HG02763 (cell line): ENCODE measurements around the gene OTOG.

Experiments
- ATAC-seq: cut with Tn5 transposase; IDR thresholded peaks from one replicate; pipeline ENCODE4 v1.9.1; 2021; ENCODE audit warnings: mild to moderate bottlenecking, moderate library complexity; ENCODE audit not compliant: unreplicated experiment

OTOG gene

GRCh38 chr11:17581036-17581731 lies 34.1 kb downstream of the OTOG start:
- ATAC-seq: no peak

GRCh38 chr11:17581732-17582053 lies 34.6 kb downstream of the OTOG start:
- no peak for ATAC-seq

DNA sequence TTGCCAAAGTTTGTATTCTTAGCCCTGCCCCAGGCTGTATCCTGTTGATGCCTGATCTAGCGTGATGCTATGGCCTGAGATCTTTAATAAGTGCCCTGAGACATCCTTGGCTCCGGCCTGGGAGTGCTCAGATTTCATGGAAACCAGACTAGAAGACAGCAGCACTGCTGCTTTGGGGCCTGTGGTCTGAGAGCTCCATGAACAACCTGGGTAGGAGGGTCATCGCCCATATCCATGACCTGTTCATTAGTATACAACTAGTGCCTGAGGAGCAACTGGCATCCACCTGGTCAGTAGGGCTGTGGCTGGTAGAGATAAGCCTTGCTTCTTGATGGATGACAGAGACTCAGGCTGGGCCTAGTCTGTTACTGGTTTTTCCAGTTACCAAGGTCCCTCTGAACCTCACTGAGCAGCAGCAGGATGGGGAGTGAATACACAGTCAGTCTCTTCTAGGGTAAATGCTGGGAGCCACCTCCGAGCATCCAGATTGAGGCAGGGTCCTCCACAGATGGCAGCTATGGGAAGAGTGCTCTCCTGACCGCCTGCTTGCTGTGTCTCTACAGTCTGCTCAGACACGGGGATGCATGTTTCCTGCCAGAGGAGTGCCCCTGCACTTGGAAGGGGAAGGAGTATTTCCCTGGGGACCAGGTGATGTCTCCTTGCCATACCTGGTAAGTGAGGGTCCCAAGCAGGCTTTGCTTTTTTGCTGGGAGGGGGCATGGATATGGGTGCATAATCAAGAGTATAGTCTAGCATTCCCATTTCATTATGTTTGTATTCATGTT lies 39.0 kb downstream of the OTOG start:
- ATAC-seq: no peak

DNA sequence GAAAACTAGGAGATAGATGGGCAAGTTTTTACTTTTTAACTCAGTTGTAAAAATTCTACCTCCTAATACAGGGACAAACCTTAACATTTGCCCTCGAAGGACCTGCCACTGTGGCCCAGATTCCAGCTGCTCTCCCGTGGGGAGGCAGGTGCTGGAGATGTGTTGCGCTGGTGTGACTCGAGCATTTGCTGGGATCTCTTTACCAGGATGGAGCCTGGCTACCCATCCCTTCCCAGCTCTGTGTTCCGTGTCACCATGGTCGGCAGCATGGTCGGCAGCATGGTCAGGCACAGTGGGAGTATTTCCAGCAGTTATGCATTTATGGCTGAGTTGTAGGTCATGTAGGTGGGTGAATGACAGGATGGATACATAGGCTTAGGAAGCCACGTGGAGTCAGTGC lies 41.1 kb downstream of the OTOG start:
- ATAC-seq: no peak

GRCh38 chr11:17588721-17589120 lies 41.7 kb downstream of the OTOG start:
- no peak for ATAC-seq

DNA sequence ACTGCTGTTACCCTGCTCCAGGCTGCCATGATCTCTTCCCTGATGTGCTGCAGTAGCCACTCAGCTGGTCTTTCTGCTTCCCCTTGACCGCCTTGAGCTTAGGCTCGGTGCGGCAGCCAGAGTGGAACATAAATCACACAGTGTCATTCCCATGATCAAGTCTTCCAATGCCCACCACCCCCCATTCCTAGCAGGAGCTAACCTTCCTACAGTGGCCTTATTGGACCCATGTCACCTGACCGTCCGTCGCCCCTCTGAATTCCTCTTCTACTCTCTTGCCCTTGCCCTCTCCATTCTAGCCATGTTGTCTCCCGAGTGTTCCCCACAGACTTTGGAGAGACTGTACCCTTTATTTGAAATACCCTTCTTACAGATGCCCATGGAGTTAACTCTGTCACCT lies 43.4 kb downstream of the OTOG start:
- no peak for ATAC-seq

DNA sequence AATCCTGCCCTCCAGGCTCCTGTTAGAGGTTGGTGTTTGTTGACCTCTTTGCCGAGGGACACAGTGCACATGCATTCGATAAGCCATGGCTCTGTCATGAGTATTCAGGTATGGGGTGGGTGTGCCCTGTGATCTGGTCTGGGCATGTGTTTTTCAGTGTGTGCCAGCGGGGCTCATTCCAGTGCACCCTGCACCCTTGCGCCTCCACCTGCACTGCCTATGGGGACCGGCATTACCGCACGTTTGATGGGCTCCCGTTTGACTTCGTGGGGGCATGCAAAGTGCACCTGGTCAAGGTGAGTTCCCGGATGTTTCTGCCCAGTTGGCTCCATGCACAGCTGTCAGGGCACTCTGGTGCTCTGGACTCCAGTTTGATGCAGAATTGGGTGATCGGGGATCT lies 44.2 kb downstream of the OTOG start:
- ATAC-seq: no peak

- ATAC-seq: no peak
Measured at GRCh38 chr11:17593466-17594245, 46.6 kb downstream of the OTOG start.

- no peak for ATAC-seq
Measured at GRCh38 chr11:17594686-17595192, 47.7 kb downstream of the OTOG start.

DNA sequence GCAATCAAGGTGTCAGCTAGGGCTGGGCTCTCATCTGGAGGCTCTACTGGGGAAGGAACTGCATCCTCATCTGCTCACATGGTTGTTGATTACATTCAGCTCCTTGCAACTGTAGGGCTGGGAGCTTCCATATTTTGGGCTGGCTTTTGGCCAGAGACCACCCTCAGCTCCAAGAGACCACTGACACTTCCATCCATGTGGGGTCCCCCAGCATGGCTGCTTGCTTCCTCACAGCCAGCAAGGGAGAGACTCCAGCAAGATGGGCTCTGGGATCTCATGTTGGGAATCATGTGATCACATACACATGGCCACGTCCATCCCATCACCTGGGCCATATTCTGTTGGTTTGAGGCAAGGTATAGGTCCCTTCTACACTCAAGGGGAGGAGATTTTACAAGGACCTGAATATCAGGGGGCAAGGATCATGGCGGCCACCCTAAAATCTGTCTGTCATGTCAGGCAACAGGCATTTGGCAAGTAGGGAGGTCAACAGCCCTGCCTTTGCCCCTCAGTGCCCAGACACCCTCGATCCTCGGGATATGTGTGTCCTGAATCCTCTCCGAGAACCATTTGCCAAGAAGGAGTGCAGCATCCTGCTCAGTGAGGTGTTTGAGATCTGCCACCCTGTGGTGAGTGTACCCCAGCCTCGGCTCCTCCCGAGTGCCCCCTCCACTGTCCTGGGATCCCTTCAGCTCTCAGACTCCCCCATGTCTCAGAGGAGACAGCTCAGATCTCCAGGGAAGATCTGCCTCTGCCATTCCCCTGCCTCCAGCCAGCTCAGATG lies 48.7 kb downstream of the OTOG start:
- no peak for ATAC-seq

DNA sequence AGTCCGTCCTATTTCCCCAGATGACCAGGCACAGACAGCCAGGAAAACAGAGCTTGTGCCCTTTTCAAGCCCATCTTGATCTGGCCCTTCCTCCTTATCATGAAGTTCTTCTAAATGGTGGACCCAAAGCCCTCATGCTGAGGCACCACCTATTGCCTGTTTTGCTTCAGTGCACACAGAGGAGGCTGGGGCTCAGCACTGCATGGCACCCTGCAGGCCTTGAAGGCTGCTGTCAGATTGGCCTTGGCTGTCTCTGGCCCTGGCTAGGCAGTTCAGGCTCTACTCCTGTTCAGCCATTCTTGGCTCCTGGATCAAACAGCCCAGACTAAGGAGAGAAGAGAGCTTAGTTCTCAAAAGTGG lies 49.2 kb downstream of the OTOG start:
- no peak for ATAC-seq

GRCh38 chr11:17596711-17597110 lies 49.7 kb downstream of the OTOG start:
- no peak for ATAC-seq

GRCh38 chr11:17597770-17598169 lies 50.7 kb downstream of the OTOG start:
- no peak for ATAC-seq

- ATAC-seq: peak; percentile 71
Measured at GRCh38 chr11:17598700-17599459, 51.8 kb downstream of the OTOG start.

DNA sequence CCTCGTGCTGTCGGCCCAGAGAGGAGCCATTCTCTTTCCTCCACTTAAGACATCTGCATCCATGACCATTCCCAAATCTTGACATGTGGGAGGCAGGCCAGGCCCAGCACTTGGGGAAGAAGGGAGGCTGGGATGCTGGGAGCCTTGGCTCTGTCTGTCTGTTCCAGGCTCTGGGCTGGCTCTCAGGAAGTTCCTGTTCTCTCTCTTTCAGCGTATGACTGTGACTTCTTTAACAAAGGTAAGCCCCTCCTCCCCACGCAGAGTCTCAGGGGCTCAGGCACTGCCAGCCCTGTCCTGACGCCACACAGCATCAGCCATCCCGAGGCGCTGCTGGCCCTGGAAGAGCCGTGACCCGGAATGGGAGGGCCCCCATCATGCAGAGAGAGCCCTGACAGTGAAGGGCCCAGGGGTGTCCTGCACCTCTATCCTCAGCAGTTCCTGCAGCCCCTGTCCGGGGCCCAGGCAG lies 52.4 kb downstream of the OTOG start:
- no peak for ATAC-seq

DNA sequence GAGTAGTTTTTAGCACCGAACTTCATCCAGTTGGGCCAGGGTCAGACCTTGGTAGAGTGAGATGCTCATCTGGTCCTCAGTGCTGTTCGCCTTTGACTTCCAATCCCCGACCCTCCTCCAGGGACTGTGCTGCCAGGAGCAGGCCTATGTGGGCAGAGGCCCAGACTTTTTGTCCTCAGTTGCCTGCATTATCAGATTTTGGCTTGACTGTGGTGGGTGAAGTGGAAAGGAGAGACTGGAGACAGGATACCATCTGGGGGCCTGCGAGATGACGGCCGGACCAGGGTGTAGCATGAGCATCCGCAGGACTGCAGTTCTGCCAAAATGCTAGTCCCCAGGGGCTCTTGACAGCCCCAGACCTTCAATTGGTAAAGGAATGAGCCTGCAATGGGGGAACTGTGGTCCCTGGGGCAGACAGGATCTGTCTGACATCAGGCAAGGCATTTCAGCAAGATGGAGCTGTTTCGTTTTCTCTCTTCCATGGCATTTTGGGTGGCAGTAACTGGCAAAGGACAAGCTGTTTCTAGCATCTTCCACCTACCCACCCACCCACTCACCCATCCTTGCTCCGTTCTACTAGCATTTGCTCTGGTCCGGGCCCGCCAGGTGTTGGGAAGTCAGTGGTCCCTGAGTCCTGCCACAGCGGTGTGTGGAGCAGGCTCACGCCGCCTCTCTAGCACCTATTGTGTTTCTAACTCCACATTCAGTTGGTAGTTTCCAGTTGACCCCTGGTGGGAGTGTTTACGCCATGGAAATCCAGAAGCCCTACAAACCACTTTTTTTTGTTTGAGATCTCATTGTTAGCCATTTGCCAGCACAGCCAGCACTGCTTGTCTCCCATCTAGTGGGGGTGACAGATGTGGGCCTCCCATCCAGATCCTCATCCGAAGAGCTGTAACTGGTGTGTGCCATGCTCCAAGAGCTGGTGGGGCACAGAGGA lies 53.5 kb downstream of the OTOG start:
- no peak for ATAC-seq

DNA sequence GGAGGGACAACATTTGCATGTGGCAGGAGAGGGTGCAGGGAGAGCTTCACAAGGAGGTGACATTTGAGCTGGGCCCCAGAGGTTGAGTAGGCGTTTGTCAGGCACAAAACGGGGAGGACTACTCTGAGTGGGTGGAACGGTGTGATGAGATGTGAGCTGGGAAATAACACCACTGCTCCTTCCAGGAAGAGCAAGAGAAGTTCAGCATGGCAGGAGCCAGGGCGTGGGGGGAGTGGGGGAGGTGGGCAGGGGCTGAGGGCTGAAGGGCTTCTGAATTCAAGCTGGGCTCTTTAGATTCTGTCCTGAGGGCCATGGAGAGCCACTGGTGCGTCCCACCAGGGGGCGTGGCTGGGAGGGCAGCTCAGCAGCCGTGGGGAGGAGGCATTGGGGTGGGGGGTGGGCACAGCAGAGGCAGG lies 54.2 kb downstream of the OTOG start:
- no peak for ATAC-seq

- no peak for ATAC-seq
Measured at GRCh38 chr11:17601676-17602075, 54.6 kb downstream of the OTOG start.
